Occipital lobe (tissue), 2 donors: ENCODE results near the gene CARD9. TPM values are rescaled to one million over a fixed set of nuclear protein-coding genes. Genes with fewer than 3 reads are reported as not detected.
A peak's percentile ranks its signal among the peaks of the same experiment; 100 is the strongest.

Experiments
- DNase-seq: peaks from one replicate; lab custom pipeline; 2025; lab: John Stamatoyannopoulos, UW
- total RNA-seq: library from RNA; depleted of rRNA; stranded (reverse); fragments of >200 nt; gene quantifications from one replicate; pipeline ENCODE4 v1.2.3, GENCODE V29; 2014

CARD9 gene
- total RNA-seq, 1 donor from 2014 or later: 0.47 TPM

DNA sequence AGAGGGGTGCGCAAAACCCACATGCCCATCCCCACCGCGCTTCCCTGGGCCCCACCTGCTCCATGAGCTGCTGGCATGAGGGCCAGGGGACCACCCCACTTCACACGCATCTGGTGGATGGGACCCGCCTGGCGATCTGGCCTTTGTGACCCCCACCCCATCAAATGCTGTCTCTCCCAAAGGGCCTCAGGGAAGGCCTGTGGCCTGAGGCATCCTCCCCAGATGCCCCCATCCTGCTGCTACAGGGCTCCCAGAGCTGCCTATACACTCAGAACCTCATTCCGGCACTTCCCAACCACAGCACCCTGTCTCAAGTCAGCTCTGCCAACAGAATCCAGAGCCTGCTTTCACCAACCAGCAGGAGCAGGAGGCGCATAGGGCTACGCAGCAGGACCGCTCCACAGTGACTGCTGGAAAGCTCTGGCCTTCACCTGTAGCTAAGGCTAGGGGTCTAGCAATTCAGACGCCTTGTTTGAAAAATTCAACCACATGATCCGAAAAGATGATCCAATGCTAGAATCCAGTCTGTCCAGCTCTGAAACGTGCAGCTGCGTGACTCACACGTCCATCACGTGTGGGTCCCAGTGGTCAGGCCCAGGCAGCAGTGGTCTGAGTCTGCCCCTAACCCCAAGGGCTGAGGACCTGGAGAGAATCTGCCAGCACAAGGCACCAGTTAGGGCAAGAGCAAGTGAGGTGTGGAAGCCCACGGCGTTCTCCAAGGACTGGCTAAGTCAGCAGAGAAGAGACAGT is 27.9 kb upstream of the CARD9 start:
- no peak for DNase-seq

DNA sequence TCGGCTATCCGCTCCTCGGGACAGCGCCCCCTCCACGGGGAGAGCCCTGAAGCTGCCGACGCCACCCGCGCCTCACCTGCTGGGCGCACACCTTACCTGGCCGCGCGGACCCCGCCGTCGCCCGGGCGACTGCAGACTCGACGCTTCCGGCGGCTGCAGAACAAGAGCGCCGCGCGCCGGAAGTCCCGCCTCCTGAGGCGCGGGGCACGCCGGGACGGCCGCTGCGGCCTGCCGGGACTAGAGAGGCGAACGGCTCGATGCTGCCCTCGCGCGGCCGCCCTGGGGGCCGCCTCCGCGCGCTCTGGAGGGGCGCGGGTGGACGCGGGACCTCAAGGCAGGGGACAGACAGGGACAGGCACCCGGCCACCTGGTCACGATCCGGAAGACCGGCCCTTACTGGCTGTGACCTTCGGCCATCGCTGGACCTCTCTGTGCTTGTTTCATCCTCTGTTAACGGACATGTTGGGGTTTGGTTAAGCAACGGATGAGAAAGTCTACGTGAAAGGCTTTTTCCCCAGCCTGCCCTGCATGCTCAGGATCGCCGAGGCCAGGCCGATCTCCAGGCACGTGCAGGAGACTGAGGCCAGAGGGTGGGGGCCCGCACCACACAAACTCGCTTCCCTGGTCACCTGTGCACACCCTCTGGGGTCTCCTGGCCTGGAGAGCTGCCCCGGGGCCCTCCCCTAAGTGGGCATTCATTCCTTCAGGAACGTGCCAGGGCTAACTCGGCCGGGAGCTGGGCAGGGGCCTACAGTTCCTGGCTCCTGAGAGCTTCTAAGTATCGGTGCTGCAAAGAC is 26.8 kb upstream of the CARD9 start, which contains the start of gene SNAPC4:
Gene SNAPC4, minus strand, starts transcription at position 133 of the 797 bp plus-strand sequence. CDS start 1,742 bp downstream, outside the sequence.
- peak; percentile 67 for DNase-seq

DNA sequence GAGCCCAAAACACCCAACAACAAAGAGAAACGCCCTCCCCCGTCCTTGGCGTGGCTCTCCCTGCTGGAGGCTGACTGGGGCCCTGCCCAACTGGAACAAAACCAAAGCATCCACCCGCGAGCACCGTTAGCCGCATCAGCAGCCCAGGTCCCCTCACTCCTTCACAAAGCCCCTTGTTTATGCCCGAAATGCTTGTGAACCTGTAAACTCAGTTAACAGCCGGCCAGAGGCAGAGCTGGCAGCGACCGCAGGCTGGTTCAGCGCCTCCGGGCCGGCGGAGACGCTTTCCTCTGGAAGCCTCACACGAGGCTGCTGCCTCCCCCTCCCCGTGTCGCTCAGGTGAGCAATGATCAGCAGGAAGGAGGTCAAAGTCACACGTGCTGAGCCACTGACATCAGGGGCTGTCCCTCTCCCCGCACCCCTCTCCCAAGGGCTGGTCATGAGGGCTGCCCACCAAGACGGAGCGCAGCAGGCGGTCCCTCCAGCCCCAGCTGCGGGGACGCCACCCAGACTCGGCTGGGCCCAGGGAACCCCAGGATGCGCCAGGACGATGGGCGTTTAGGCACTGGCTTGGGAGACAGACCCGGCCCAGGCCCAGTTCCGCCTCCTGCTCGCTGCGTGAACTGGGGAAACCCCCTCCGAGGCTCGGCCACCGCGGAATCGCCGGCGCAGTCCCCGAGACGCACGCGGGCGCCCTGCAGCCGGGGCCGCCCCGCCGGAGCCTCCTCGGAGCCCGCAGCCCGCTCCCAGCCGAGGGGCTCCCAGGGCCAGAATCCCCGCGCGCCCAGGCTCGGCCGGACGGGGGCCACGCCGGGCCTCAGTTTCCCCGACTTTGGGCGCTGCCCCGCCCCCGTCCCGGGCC is 25.9 kb upstream of the CARD9 start:
- no peak for DNase-seq

DNA sequence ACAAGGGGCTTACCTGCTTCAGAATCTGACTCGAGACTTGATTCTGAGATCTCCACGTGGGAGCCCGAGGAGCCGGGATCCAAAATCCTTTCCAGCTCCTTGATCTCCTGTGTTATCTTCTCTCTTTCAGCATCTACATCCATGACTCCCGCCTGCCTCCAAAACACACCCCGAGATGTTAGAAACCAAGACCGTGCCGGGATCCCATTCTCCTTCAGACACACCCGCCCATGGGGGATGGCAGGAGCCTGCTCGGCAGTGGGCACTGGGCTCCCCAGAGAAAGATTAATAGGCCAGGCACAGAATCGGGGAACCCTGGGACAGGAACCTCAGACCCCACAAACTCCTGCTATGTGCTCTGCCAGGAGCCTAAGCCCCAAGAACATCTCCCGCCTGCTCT is 24.8 kb upstream of the CARD9 start:
- DNase-seq: no peak

DNA sequence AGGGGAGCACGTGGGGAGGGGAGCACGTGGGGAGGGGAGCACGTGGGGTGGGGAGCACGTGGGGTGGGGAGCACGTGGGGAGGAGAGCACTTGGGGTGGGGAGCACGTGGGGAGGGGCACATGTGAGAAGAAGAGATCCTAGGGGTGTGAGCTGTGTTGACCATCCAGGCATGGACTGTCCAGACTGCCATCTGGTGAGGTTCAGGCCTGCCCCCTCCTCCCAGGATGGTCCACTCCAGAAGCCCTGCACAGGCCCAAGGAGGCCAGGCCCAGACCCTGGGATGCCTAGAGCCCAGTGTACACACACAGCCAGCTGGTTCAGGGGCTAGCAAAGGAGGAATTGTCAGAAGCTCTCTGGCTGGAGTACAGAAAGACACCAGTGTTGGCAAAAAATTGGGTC is 24.2 kb upstream of the CARD9 start:
- DNase-seq: no peak

DNA sequence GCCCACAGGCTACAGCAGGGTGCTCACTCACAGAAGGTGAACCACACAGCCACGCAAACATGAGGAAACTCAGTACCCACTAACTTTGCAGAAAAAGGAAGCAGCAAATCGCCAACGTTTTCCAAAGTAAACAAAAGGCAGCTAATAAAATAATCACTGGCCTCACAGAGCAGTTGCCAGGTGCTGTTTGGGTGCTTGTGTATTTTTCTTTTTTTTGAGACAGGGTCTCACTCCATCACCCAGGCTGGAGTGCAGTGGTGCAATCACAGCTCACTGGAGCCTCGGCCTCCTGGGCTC is 22.7 kb upstream of the CARD9 start:
- DNase-seq: no peak

DNA sequence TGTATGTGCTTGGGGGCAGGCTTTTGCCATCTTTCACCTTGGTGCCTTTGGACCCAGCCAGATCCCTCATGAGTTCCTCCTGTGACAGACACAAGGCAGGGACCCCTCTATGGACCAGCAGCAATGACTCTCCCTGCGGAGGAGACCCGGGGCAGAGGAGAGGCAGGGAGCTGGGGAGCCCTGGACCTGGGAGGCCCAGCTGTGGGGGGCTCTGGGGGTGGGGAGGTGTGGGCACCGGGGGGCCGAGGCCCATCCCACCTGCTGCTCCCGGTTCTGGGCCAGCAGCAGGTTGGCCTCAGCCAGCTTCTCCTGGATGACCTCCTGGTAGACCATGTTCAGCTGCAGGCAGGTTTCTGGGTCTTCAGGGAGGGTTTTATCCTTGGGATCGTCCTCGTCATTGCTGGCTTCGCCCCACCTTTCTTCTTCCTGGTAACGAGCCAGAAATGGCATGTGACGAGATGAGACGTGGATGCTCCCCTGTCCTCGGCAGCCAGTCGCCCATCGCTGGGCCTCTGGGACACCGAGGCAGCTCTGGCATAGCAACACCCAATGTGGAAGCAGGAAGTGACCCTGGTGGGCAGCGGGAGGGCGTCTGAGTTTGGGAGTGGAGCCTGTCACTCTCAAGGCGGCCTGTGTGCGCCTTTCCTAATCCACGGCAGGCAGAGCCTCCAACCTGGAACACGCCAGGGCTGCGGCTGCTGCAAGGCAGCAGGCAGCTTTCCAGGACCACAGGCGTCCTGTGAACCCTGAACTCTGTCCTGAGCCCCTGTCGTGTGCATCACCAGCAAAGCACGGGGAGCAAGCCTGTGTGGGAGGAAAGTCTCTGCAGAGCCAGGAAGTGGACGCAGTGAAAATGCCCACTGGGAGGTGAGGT is 22.1 kb upstream of the CARD9 start:
- no peak for DNase-seq

DNA sequence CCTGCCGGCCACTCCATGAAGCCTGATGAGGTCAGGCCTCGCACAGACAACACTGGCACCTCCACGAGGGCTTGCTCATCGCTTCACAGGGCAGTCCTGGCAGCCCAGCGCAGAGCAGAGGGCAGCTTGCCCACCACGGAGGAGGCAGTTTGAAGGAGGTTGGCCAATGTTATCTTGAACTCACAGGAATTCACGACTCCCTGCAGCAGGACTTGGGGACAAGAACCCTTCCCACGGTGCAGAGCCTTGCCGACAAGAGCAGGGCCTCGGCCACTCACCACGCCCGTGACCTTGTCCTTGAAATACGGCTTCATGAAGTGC is 21.5 kb upstream of the CARD9 start:
- no peak for DNase-seq

DNA sequence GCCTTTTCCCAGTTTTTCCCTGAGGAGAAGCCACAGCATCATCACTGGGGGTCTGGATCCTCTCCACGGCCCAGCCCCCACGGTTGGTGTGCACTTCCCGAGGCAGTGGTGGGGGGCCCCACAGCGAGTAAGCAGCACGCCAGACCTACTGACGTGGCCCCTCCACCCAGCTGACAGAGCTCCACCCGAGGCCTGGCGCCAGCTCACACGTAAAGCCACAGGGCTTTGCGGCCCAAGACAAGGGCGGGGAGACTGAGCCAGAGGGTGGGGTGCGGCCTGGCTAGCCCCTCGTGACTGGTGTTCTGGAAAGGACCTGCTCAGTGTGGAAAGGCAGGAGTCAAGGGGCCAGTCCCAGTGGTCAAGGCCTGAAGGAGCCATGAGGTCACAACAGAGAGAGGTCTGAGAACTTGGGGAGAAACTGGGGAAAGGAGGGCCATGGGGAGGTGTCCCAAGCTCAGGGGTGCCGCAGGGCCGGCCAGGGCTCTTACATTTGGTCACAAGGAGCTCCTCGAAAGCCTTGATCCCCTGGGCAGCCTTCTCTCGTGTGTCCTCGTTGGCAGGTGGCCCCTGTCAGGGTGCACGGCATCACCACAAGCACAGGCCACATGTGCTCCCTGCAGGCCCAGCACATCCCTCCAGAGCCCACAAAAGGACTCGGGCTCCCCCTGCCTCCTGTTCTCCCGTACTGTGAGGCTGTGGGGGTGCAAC is 21.0 kb upstream of the CARD9 start:
- DNase-seq: no peak

DNA sequence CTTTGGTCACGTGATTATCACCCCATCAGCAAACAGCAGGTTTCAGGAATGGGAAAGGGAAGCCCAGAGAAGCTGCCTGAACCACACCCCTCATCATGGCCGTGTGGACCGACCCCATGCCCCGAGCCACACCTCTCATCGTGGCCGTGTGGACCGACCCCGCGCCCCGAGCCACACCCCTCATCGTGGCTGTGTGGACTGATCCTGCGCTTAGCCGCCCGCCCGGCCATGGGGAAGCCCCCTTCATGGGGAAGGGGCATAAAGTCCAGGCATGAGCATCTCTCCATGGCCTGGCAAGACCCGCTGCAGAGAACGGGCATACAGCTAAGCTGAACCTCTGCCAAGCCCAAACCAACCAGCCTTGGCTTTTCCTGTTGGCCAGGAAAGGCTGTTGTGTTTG is 20.1 kb upstream of the CARD9 start:
- no peak for DNase-seq

DNA sequence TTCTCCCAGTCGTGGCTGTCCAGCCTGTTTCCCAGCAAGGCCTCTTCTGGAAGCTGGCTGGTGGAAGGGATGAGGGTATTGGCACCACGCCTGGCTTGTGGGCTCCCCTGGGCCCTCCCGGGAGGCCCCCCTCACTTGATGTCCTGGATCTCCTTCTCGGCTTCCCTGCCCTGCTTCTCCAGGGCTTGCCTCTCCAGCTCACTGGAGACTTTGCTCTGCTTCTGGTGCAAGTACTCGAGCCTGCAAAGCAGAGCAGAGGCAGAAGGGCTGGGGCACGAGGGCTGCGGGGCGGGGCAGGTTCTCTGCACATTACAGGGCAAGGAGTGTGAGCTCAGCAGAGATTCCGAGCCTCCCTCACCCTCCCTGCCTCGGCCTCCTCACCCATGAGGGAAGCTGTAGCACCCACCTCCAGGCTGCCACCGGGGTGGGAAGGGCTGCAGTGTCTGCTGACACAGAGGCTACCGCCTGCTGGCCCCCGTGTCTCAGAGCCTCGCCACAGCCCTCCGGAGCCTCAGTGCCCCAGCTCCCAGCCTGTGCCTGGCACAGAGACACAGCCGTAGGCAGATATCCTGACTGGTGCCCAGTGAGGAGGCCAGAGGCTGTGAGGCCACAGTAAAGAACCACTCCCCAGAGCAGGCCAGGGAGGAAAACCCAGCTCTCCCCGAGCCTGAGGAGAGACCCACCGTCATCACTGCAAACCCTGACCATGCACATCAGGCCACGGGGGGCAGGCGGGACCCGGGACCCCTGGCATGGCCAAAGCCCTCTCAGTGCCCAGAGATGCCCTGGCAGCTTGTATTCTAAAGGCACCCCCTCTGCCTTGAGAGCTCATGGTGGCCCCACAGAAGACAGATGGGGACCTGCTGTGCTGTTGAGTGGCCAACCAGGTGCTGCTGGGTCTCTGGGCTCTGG is 19.3 kb upstream of the CARD9 start:
- no peak for DNase-seq

DNA sequence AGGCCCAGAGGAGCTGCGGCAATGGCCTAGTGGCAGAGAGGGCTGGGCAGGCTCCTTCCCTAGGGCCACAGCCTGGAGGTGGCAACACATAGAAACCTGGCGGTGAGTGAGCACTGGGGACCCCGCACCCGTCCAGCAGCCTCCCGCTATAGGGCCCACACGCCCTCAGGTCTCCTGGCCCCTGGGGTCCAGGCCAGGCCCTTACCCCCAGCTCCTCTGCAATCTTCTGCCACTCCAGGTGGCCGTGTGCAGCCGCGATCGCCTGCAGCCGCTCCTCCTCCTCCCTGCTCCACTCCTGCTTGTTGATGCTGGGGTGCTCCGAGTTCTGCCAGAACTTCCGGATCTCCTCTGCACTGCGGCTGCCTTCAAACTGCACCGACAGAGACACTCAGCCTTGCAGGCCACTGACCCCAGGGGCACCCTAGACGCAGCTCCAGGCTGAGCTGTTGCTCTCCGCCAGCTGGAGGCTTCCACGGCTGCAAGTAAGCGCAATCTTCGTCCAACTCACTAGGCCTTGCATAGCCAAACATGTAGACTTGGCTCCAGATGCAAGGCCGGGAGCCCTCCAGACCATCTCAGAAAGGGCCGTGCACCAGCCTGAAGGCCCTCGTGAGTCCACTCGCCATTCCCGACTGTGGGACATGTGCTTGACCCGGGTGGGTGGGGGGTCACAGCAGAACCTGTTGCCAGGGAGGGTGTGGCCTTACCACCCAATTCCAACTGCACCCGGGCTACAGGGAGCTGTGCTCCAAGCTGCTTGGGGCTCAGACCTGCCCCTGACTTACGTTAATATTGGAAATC is 18.5 kb upstream of the CARD9 start:
- DNase-seq: no peak

DNA sequence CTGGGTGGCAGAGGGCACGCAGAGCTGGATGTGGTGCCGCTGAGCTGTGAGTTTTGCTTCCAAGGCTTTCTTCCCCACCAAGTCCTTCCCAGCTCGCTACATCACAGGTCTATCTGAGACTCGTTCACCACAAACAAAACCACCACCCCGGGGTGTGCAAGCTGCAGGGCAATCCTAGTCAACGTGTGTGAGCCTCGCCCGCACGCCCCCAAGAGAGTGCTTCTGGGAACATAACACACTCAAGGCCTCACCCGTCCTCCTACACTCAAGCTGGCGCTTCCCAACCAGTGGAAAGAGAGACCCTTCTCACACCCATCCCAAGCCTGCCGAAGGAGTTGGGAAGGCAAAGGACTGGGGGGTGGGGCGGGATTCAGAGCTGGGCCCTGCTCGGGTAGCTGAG is 15.9 kb upstream of the CARD9 start:
- DNase-seq: no peak

DNA sequence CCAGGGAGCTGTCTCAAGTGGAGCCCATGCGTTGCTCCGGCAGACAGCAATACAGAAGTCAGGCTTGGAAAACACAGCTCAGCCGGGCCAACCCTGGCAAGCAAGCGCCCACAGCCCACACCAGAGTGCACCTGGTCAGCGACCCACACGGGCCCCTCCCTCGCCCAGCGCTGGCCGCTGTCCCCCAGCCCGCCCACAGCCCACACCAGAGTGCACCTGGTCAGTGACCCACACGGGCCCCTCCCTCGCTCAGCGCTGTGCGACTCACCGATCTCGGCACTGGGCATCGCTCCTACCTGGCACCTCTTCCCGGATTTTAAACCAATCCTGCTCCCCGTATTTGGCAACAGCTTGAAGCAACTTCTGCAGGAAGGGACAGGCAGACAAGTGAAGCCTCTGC is 13.7 kb upstream of the CARD9 start:
- DNase-seq: no peak

DNA sequence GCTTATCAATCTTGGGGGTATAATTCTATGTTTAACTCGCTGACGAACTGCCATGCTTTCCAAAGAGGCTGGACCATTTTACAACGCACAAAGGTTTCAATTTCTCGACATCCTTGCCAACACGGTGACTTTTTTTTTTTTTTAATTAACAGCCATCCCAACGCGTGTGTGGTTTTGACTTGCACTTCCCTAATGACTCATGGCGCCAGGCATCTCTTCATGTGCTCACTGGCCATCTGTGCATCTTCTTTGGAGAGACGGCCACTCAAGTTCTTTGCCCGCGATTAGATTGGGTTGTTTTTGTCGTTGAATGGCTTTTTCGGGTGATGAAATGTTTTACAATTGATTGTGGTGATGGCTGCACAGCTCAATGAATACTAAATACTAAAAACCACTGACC is 12.5 kb upstream of the CARD9 start:
- no peak for DNase-seq

DNA sequence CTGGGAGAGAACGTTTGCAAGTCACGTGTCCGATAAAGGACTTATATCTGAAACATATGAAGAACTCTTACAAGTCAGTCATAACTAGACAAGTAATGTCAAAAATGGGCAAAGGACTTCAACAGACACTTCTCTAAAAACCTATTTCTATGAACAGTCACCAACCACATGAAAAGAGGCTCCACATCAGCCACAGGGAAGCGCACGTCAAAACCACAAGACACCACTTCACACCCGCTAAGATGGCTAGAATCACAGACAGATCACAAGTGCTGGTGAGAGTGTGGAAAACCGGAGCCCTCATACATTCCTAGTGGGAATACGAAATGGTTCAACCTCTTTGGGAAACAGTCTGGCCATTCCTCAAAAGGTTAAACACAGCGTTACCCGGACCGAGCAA is 11.5 kb upstream of the CARD9 start:
- DNase-seq: no peak

DNA sequence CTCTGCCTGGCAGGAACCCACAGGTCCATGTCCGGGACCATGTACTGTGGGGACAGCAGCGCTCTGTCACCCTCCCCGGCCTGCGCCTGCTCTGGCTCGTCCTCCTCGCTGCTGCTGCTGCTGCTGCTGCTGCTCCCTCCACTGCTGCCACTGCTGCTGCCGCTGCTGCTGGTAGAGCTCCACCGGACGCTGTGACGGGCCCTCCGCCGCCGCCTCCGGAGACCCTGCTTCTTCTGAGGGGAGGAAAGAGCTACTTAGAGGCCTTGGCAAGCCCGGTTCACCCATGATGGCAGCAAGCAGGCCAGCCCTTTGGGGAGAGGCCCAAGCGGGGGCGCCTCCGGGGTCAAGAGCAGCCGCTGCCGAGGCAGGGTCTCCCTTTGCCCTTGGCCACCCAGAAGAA is 10.0 kb upstream of the CARD9 start:
- no peak for DNase-seq

DNA sequence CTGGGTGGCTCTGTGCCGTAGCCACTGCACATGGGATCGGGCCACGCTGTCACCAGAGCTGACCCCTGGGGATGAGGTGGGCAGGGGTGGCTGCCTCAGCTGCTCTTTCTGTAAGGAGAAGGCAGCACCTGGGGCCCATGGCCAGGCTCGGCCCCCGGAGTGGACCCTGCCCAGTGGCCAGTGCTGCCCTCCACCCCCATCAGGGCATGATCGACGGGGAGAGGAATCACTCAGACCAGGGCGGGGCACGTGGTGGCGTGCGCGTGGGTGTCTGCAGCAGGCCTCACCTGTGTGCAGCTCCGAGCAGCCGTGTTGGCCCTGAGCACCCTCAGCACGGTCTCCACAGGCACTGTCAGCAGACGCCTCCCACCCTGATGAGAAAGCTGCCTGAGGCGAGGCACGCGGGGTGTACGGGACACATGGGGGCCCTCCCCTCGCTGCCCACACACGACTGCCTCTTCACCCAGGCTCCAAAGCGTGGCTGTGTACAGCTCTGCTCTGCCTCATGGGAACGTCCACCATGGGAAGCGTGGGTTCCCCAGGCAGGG is 8.6 kb upstream of the CARD9 start:
- no peak for DNase-seq

DNA sequence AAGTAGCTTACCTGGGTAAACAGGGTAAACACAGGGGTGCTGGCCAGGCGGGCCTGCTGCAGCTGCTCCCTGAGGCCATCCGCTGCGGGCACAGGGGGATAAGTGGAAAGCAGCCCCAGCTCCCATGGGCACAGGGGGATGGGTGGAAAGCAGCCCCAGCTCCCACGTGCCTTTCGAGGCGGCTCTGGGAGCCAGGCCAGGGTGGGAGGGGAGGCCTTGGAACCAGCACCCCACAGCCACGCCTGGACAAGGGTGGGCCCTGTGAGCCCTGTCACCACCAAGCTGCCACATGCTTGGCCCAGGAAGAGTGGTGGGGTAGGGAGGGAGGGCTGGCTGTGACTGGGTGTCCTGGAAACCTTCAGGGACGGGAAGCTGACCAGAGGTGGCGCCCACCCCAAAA is 7.8 kb upstream of the CARD9 start:
- DNase-seq: no peak
